ENCODE measurements around the gene SCARF2. TPM values are rescaled to one million over a fixed set of nuclear protein-coding genes. Genes with fewer than 3 reads are reported as not detected.

The SCARF2 gene
- total RNA-seq, 1 donor from 2014 or later: 133 TPM

- Histone ChIP-seq H3K4me1 (no peaks in the 10 kb centered on the region), H3K9me3 (no peaks in the 10 kb centered on the region), H3K27me3 (no peaks in the 10 kb centered on the region), H3K27ac (no peak overlapping the region), H3K4me3 (no peak overlapping the region), H3K36me3 (peaks cover 9 to 15% of the 10 kb centered on the region in 2 donors)
- intact Hi-C loops (cut with DNase I): no loop called here
- TF ChIP-seq CTCF (IDR thresholded peaks at IDR 0.05): no peak
- no peak for DNase-seq (ENCODE audit: low spot score in 2 of 2)
Observed at GRCh38 chr22:20463324-20464095, 25.9 kb upstream of the SCARF2 start.

- TF ChIP-seq CTCF (IDR thresholded peaks at IDR 0.05): no peak
- no peak for DNase-seq (ENCODE audit: low spot score in 2 of 2)
Observed at GRCh38 chr22:20459862-20460261, 22.2 kb upstream of the SCARF2 start.

GRCh38 chr22:20459152-20459542, 21.5 kb upstream of the SCARF2 start:
- Histone ChIP-seq H3K9me3 (no peaks in the 10 kb centered on the region), H3K27me3 (no peaks in the 10 kb centered on the region), H3K27ac (no peak overlapping the region), H3K4me3 (no peak overlapping the region), H3K36me3 (peaks cover 0 to 9% of the 10 kb centered on the region in 2 donors), H3K4me1 (no peaks in the 10 kb centered on the region)
- no peak for DNase-seq (ENCODE audit: low spot score in 2 of 2)
- intact Hi-C loops (cut with DNase I): no loop called here
- TF ChIP-seq CTCF (IDR thresholded peaks at IDR 0.05): no peak

More at GRCh38 chr22:20459862-20460261, 22.2 kb upstream of the SCARF2 start:
- no peaks in the 10 kb centered on the region for H3K9me3 ChIP-seq
- no peak overlapping the region for H3K27ac ChIP-seq
- H3K4me1 ChIP-seq: no peaks in the 10 kb centered on the region
- H3K36me3 ChIP-seq: peaks cover 5 to 16% of the 10 kb centered on the region in 2 donors
- intact Hi-C loops (cut with DNase I): no loop called here
- no peaks in the 10 kb centered on the region for H3K27me3 ChIP-seq
- no peak overlapping the region for H3K4me3 ChIP-seq

- Histone ChIP-seq H3K36me3 (peaks cover 2 to 8% of the 10 kb centered on the region in 2 donors), H3K9me3 (no peaks in the 10 kb centered on the region), H3K27me3 (no peaks in the 10 kb centered on the region), H3K4me1 (no peaks in the 10 kb centered on the region), H3K27ac (no peak overlapping the region), H3K4me3 (no peak overlapping the region)
- TF ChIP-seq CTCF (IDR thresholded peaks at IDR 0.05): no peak
- intact Hi-C loops (cut with DNase I): no loop called here
- no peak for DNase-seq (ENCODE audit: low spot score in 2 of 2)
Observed at GRCh38 chr22:20458530-20459151, 21.0 kb upstream of the SCARF2 start.

- no peak for DNase-seq (ENCODE audit: low spot score in 2 of 2)
- Histone ChIP-seq H3K27ac (no peak overlapping the region), H3K36me3 (peaks cover 4 to 8% of the 10 kb centered on the region in 2 donors), H3K4me3 (no peak overlapping the region), H3K4me1 (no peaks in the 10 kb centered on the region), H3K27me3 (no peaks in the 10 kb centered on the region), H3K9me3 (no peaks in the 10 kb centered on the region)
- intact Hi-C loops (cut with DNase I): no loop called here
- no peak for TF ChIP-seq CTCF (IDR thresholded peaks at IDR 0.05)
Observed at GRCh38 chr22:20457506-20458240, 20.0 kb upstream of the SCARF2 start.
